ENCODE measurements around the gene PIP5K1A.

- TF ChIP-seq POLR2A (IDR thresholded peaks at IDR 0.05) (no peak), CTCF (IDR thresholded peaks at IDR 0.05) (no peak)
Measured at GRCh38 chr1:151167116-151167515, 31.2 kb upstream of the PIP5K1A start.

All from adrenal gland (tissue), 5 donors.